Hepatocyte (in vitro differentiated cells): ENCODE results near the gene TIE1. TPM values are rescaled to one million over a fixed set of nuclear protein-coding genes. Genes with fewer than 3 reads are reported as not detected.

ENCODE experiments used
- DNase-seq: peaks from one replicate; pipeline ENCODE4 v3.0.0-alpha.2; 2016; ENCODE audit warnings: low spot score
- H2AFZ ChIP-seq: fragments of 200-600 bp; sonication (generic); 2 replicates; pipeline ENCODE4 v1.6.0; 2016; ENCODE audit warnings: antibody characterized with exemption, mild to moderate bottlenecking
- H3K27ac ChIP-seq: fragments of 200-600 bp; sonication (generic); 2 replicates; pipeline ENCODE4 v1.5.1; 2016; ENCODE audit warnings: mild to moderate bottlenecking
- H3K27me3 ChIP-seq: fragments of 200-600 bp; sonication (generic); 2 replicates; pipeline ENCODE4 v1.6.1; 2016
- H3K36me3 ChIP-seq: fragments of 200-600 bp; sonication (generic); replicated peaks from 2 replicates; pipeline ENCODE4 v1.5.1; 2016; ENCODE audit warnings: low read depth; ENCODE audit not compliant: insufficient read depth
- H3K4me1 ChIP-seq: fragments of 200-600 bp; sonication (generic); 2 replicates; pipeline ENCODE4 v1.5.1; 2016; ENCODE audit warnings: mild to moderate bottlenecking, moderate library complexity; ENCODE audit not compliant: insufficient read depth
- H3K4me2 ChIP-seq: fragments of 200-600 bp; sonication (generic); 2 replicates; pipeline ENCODE4 v1.6.0; 2016
- H3K4me3 ChIP-seq: fragments of 200-600 bp; sonication (generic); 2 replicates; pipeline ENCODE4 v1.5.1; 2016; ENCODE audit warnings: mild to moderate bottlenecking
- H3K79me2 ChIP-seq: fragments of 200-600 bp; sonication (generic); 2 replicates; pipeline ENCODE4 v1.6.0; 2017; ENCODE audit warnings: mild to moderate bottlenecking
- H3K9me2 ChIP-seq: fragments of 200-600 bp; sonication (generic); replicated peaks from 2 replicates; pipeline ENCODE4 v1.6.0; 2017; ENCODE audit warnings: mild to moderate bottlenecking; ENCODE audit not compliant: insufficient read depth
- H3K9me3 ChIP-seq: fragments of 200-600 bp; sonication (generic); 2 replicates; pipeline ENCODE4 v1.5.1; 2016; ENCODE audit warnings: low read depth, mild to moderate bottlenecking
- H4K20me1 ChIP-seq: fragments of 200-600 bp; sonication (generic); 2 replicates; pipeline ENCODE4 v1.6.0; 2016; ENCODE audit warnings: mild to moderate bottlenecking; ENCODE audit not compliant: insufficient read depth, poor library complexity, severe bottlenecking
- CTCF ChIP-seq: fragments of 200-600 bp; sonication (generic); IDR thresholded peaks from 2 replicates; pipeline ENCODE4 v1.5.1; 2016; ENCODE audit warnings: antibody characterized with exemption, mild to moderate bottlenecking; ENCODE audit not compliant: poor library complexity
- EZH2 ChIP-seq: fragments of 200-600 bp; sonication (generic); IDR thresholded peaks from 2 replicates; pipeline ENCODE4 v1.6.1; 2016; ENCODE audit warnings: antibody characterized with exemption, mild to moderate bottlenecking, borderline replicate concordance
- EZH2phosphoT487 ChIP-seq: fragments of 200-600 bp; sonication (generic); IDR thresholded peaks from one replicate; pipeline ENCODE4 v1.6.1; 2018; ENCODE audit warnings: antibody characterized with exemption, mild to moderate bottlenecking, low read depth, moderate library complexity; ENCODE audit not compliant: unreplicated experiment, severe bottlenecking
- WGBS: methylation state at CpG from one replicate; pipeline ENCODE4 v1.1.6; 2016; ENCODE audit warnings: low lambda C conversion rate; ENCODE audit errors: missing lambda C conversion rate; 5-methylcytosine and 5-hydroxymethylcytosine counted together
- polyA plus RNA-seq: library from polyadenylated mRNA; unstranded; fragments of >200 nt; fragmentation: Nextera tagmentation; extraction: Ambion mirVana; gene quantifications from 2 replicates; pipeline ENCODE4 v1.2.1, GENCODE V29; 2016
- total RNA-seq: library from RNA; depleted of rRNA; stranded (reverse); fragments of >200 nt; gene quantifications from 2 replicates; pipeline ENCODE4 v1.2.3, GENCODE V29; 2014

TIE1 gene
- total and polyA plus RNA-seq, 2 experiments from 2014 or later, result 0.33 to 1.2 TPM

GRCh38 chr1:43324810-43325209 lies 24.0 kb downstream of the TIE1 start:
- Histone ChIP-seq H3K27me3 (no peaks in the 10 kb centered on the region), H3K36me3 (no peaks in the 10 kb centered on the region), H3K79me2 (no peaks in the 10 kb centered on the region), H2AFZ (no peak overlapping the region), H3K9me3 (no peaks in the 10 kb centered on the region), H3K4me1 (no peaks in the 10 kb centered on the region), H3K9me2 (no peaks in the 10 kb centered on the region), H3K27ac (no peak overlapping the region), H4K20me1 (no peaks in the 10 kb centered on the region), H3K4me2 (no peak overlapping the region), H3K4me3 (no peak overlapping the region)
- TF ChIP-seq EZH2, result no peak
- no peak for TF ChIP-seq EZH2phosphoT487
- no peak for TF ChIP-seq CTCF
- DNase-seq, result no peak
- 94% methylated on average over 1 of the region's 1 CpG for WGBS

GRCh38 chr1:43325381-43325780 lies 24.6 kb downstream of the TIE1 start:
- Histone ChIP-seq H3K9me3 (no peaks in the 10 kb centered on the region), H3K36me3 (no peaks in the 10 kb centered on the region), H4K20me1 (no peaks in the 10 kb centered on the region), H3K4me1 (no peaks in the 10 kb centered on the region), H3K4me2 (no peak overlapping the region), H3K27ac (no peak overlapping the region), H2AFZ (no peak overlapping the region), H3K4me3 (no peak overlapping the region), H3K79me2 (no peaks in the 10 kb centered on the region), H3K27me3 (no peaks in the 10 kb centered on the region), H3K9me2 (no peaks in the 10 kb centered on the region)
- no peak for DNase-seq
- TF ChIP-seq CTCF (no peak), EZH2 (no peak), EZH2phosphoT487 (no peak)

GRCh38 chr1:43327549-43328292 lies 26.9 kb downstream of the TIE1 start:
- no peak for TF ChIP-seq EZH2
- no peak for TF ChIP-seq EZH2phosphoT487
- TF ChIP-seq CTCF, result no peak
- 100% methylated on average over 1 of the region's 1 CpG for WGBS
- H3K27me3 ChIP-seq, result no peaks in the 10 kb centered on the region

More at GRCh38 chr1:43327549-43328292, 26.9 kb downstream of the TIE1 start:
- Histone ChIP-seq H3K4me3 (no peak overlapping the region), H4K20me1 (no peaks in the 10 kb centered on the region), H3K4me2 (no peak overlapping the region), H3K9me3 (no peaks in the 10 kb centered on the region), H3K27ac (no peak overlapping the region), H3K9me2 (no peaks in the 10 kb centered on the region), H3K36me3 (no peaks in the 10 kb centered on the region), H3K4me1 (no peaks in the 10 kb centered on the region), H3K79me2 (no peaks in the 10 kb centered on the region), H2AFZ (no peak overlapping the region)
- DNase-seq, result no peak
